AG10803 (cell line): ENCODE results near the gene GATA6.

ENCODE experiments used
- DNase-seq: peaks from one replicate; pipeline ENCODE4 v3.0.0; 2010; ENCODE audit warnings: low read depth
- H3K4me3 ChIP-seq: 2 replicates; pipeline ENCODE4 v1.5.1; 2011; ENCODE audit warnings: mild to moderate bottlenecking, low read length, control low read depth
- CTCF ChIP-seq: conservative IDR thresholded peaks from 2 replicates; pipeline ENCODE4 v1.5.1; 2011; ENCODE audit warnings: mild to moderate bottlenecking, low read length, control low read depth, inconsistent platforms

Gene GATA6

GRCh38 chr18:22166069-22166950 lies 3.1 kb upstream of the GATA6 start:
- no peak for DNase-seq
- no peak overlapping the region for H3K4me3 ChIP-seq
- no peak for TF ChIP-seq CTCF

GRCh38 chr18:22167091-22167470 lies 2.3 kb upstream of the GATA6 start:
- no peak overlapping the region for H3K4me3 ChIP-seq
- no peak for TF ChIP-seq CTCF
- DNase-seq, result no peak

GRCh38 chr18:22167471-22168241 lies 1.7 kb upstream of the GATA6 start:
- H3K4me3 ChIP-seq, result no peak overlapping the region
- DNase-seq, result no peak
- TF ChIP-seq CTCF, result no peak

GRCh38 chr18:22168360-22168921 lies 948 bp upstream of the GATA6 start:
- TF ChIP-seq CTCF, result 0 out of 2 replicates have a peak, but pooled peaks have one; percentile 2
- no peak for DNase-seq
- peak overlapping the region; percentile 84; the same call in 1 of the 2 replicates for H3K4me3 ChIP-seq

- peak overlapping the region; percentile 84 for H3K4me3 ChIP-seq
- peak; percentile 38 for DNase-seq
- no peak for TF ChIP-seq CTCF
These were observed 566 bp downstream of the GATA6 start for GRCh38 chr18:22169889-22170420.

- no peak for TF ChIP-seq CTCF
- H3K4me3 ChIP-seq, result peak overlapping the region; percentile 84
These were observed 1.2 kb downstream of the GATA6 start for GRCh38 chr18:22170421-22171257.

More at GRCh38 chr18:22170421-22171257, 1.2 kb downstream of the GATA6 start:
- peak; percentile 66 for DNase-seq
